Measurements from ENCODE around the gene RNF217.

The RNF217 gene

GRCh38 chr6:125083684-125083990 is 121.4 kb downstream of the RNF217 start:
- DNase-seq = no peak
- H3K27me3 Mint-ChIP-seq = peaks cover 4% of the 10 kb centered on the region
- H3K36me3 Mint-ChIP-seq = no peaks in the 10 kb centered on the region
- H3K9me3 Mint-ChIP-seq = no peaks in the 10 kb centered on the region
- H3K27ac Mint-ChIP-seq = no peak overlapping the region
- H3K4me1 Mint-ChIP-seq = peaks cover 2% of the 10 kb centered on the region
- CTCF ChIA-PET = no interaction called here
- H3K4me3 Mint-ChIP-seq = no peak overlapping the region

DNA sequence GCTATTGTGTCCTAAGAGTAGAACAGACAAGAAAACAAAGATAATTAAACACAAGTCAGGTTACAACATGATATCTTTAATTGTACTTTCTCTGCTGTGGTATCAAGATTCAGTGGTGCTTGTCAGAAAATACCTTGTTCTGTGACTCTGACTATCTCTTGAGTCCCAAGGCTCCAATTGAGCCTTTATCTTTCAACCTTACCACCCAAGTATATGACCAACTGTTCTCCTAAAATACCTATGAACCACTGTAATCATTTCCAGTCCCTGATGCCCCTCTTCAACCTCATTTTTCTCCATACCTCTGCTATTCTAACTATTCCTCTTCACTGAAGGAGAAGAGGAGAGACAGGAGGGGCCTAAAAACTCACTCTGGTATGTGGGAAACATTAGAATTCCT is 124.5 kb downstream of the RNF217 start:
- Mint-ChIP-seq H3K4me3 (no peak overlapping the region), H3K9me3 (no peaks in the 10 kb centered on the region), H3K27ac (no peak overlapping the region), H3K27me3 (no peaks in the 10 kb centered on the region), H3K36me3 (no peaks in the 10 kb centered on the region), H3K4me1 (peaks cover 2% of the 10 kb centered on the region)
- no peak for DNase-seq
- CTCF ChIA-PET = no interaction called here

- no peaks in the 10 kb centered on the region for H3K9me3 Mint-ChIP-seq
- H3K36me3 Mint-ChIP-seq = no peaks in the 10 kb centered on the region
- no peak for DNase-seq
- no peak overlapping the region for H3K27ac Mint-ChIP-seq
- no peaks in the 10 kb centered on the region for H3K4me1 Mint-ChIP-seq
- H3K27me3 Mint-ChIP-seq = no peaks in the 10 kb centered on the region
- no peak overlapping the region for H3K4me3 Mint-ChIP-seq
- CTCF ChIA-PET = no interaction called here
These were observed 126.7 kb downstream of the RNF217 start for GRCh38 chr6:125088963-125089362.

GRCh38 chr6:125094563-125094962 is 132.3 kb downstream of the RNF217 start:
- Mint-ChIP-seq H3K4me1 (no peaks in the 10 kb centered on the region), H3K27ac (no peak overlapping the region), H3K27me3 (peaks cover 14% of the 10 kb centered on the region), H3K4me3 (no peak overlapping the region), H3K9me3 (no peaks in the 10 kb centered on the region), H3K36me3 (no peaks in the 10 kb centered on the region)
- CTCF ChIA-PET = interaction anchor here (2.6 kb wide), 1 partner anchor 20 kb away, joined by 8 read pairs; no protein-coding TSS in a partner anchor
- DNase-seq = no peak

GRCh38 chr6:125095580-125096301 is 133.5 kb downstream of the RNF217 start:
- H3K4me1 Mint-ChIP-seq = peaks cover 4% of the 10 kb centered on the region
- CTCF ChIA-PET = interaction anchor here (0.7 to 2.6 kb wide), 3 partner anchors 18 to 871 kb away, joined by 3 to 8 read pairs (median 6); no protein-coding TSS in a partner anchor
- no peak for DNase-seq

DNA sequence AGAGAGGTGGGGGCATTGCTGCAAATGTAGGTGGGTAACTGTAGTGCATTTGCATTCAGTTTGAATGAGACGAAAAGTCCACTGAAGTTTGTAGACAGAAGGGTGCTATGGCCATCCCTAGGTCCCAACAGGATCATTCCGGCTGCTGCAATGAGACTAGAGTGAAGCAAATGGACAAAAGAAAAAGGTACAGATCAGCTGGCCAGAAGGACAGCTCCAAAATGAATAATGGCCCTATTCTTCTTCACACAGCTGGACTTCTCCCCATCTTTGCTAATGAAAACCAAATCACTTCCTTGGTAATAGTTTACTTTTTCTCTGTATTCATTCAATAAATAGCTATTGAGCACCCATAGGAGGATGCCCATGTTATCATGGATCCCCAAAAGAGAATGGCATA is 134.9 kb downstream of the RNF217 start:
- H3K4me3 Mint-ChIP-seq = no peak overlapping the region
- no peaks in the 10 kb centered on the region for H3K36me3 Mint-ChIP-seq
- H3K27ac Mint-ChIP-seq = no peak overlapping the region
- CTCF ChIA-PET = interaction anchor here (0.6 to 2.6 kb wide), 2 partner anchors 17 to 1482 kb away, joined by 3 to 8 read pairs; no protein-coding TSS in a partner anchor
- H3K9me3 Mint-ChIP-seq = no peaks in the 10 kb centered on the region
- H3K27me3 Mint-ChIP-seq = peaks cover 23% of the 10 kb centered on the region
- H3K4me1 Mint-ChIP-seq = peaks cover 4% of the 10 kb centered on the region
- DNase-seq = no peak

More at GRCh38 chr6:125095580-125096301, 133.5 kb downstream of the RNF217 start:
- no peaks in the 10 kb centered on the region for H3K9me3 Mint-ChIP-seq
- H3K4me3 Mint-ChIP-seq = no peak overlapping the region
- H3K27ac Mint-ChIP-seq = no peak overlapping the region
- H3K27me3 Mint-ChIP-seq = peaks cover 23% of the 10 kb centered on the region
- no peaks in the 10 kb centered on the region for H3K36me3 Mint-ChIP-seq

GRCh38 chr6:125098253-125098652 is 136.0 kb downstream of the RNF217 start:
- no peak overlapping the region for H3K4me3 Mint-ChIP-seq

GRCh38 chr6:125099211-125100073 is 137.2 kb downstream of the RNF217 start:
- peaks cover 23% of the 10 kb centered on the region for H3K27me3 Mint-ChIP-seq
- peak; percentile 44 for DNase-seq
- CTCF ChIA-PET = no interaction called here
- no peaks in the 10 kb centered on the region for H3K36me3 Mint-ChIP-seq
- no peaks in the 10 kb centered on the region for H3K9me3 Mint-ChIP-seq
- peak overlapping the region; percentile 59 for H3K4me3 Mint-ChIP-seq
- H3K4me1 Mint-ChIP-seq = peaks cover 4% of the 10 kb centered on the region
- no peak overlapping the region for H3K27ac Mint-ChIP-seq

More at GRCh38 chr6:125098253-125098652, 136.0 kb downstream of the RNF217 start:
- Mint-ChIP-seq H3K27ac (no peak overlapping the region), H3K36me3 (no peaks in the 10 kb centered on the region), H3K9me3 (no peaks in the 10 kb centered on the region), H3K27me3 (peaks cover 23% of the 10 kb centered on the region), H3K4me1 (peaks cover 4% of the 10 kb centered on the region)
- DNase-seq = no peak
- CTCF ChIA-PET = interaction anchor here (1.3 kb wide), 1 partner anchor 16 kb away, joined by 4 read pairs; no protein-coding TSS in a partner anchor

DNA sequence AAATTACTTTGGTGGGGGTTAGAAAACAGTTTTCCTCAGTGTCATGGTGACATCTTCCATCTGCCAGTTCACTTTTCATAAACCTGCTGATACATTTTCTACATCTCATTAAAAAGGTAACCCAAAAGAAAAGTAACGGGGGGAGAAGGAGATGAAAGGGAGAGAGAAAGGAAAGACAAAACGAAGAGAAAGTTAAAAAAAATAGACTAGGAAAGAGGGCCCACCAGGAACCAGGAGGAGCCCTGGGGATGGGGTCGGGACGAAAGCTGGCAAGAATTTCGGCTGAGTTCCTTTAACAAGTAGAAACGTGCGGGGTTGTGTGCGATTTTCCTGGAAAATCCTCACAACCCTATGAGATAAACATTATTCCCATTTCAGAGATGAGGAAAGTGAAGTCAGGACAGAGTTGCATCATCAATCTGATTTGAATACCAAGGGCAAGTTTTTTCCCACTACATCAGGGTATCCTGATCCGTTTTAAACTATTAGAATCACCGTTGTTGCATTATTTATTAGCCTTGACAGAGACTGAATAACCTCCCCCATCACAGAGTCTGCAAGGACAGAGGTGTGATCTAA is 137.9 kb downstream of the RNF217 start:
- Mint-ChIP-seq H3K9me3 (no peaks in the 10 kb centered on the region), H3K36me3 (no peaks in the 10 kb centered on the region), H3K4me3 (peak overlapping the region; percentile 59), H3K27ac (no peak overlapping the region), H3K4me1 (peaks cover 4% of the 10 kb centered on the region), H3K27me3 (peaks cover 23% of the 10 kb centered on the region)
- DNase-seq = no peak
- CTCF ChIA-PET = no interaction called here

DNA sequence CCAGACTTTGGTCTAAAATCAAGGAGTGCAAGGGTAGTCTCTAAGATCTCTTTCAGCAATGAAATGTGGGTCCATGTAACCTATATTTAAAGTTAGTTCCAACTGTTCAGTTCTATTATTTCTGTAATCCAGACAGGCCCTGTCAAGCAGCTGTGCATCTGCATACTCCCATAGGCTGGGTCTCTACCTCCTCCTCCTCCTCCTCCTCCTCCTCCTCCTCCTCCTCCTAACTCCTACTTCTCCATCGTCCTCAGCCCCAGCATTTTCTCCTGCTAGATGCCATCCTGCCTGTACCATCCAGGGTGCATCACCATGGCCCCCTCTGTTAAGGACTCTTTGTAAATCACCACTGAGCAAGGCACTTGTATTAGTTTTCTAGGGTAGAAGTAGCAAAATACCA is 138.9 kb downstream of the RNF217 start:
- Mint-ChIP-seq H3K4me1 (peaks cover 4% of the 10 kb centered on the region), H3K36me3 (no peaks in the 10 kb centered on the region), H3K4me3 (no peak overlapping the region), H3K27ac (no peak overlapping the region), H3K9me3 (no peaks in the 10 kb centered on the region), H3K27me3 (peaks cover 23% of the 10 kb centered on the region)
- CTCF ChIA-PET = no interaction called here
- no peak for DNase-seq

GRCh38 chr6:125101631-125102030 is 139.4 kb downstream of the RNF217 start:
- no peak overlapping the region for H3K4me3 Mint-ChIP-seq

DNA sequence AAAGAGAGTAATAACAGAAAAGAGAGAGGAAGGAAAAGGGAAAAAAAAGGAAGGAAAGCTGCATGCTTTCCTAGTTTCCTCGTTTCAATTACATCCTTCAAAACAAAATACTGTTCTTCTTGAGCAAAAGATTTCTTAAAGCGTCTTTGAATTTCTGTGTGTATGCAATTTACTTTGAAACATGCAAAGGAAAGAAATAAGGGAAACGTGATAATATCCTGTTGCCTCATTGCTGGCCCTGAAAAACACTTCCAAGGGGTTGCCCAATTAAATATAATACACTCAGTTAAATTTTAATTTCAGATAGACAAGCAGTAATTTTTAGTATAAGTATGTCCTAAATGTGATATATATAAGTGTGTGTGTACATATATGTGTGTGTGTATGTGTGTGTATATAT is 140.2 kb downstream of the RNF217 start:
- DNase-seq = no peak
- peaks cover 23% of the 10 kb centered on the region for H3K27me3 Mint-ChIP-seq
- peaks cover 4% of the 10 kb centered on the region for H3K4me1 Mint-ChIP-seq
- H3K36me3 Mint-ChIP-seq = no peaks in the 10 kb centered on the region
- no peak overlapping the region for H3K27ac Mint-ChIP-seq
- no peaks in the 10 kb centered on the region for H3K9me3 Mint-ChIP-seq
- H3K4me3 Mint-ChIP-seq = no peak overlapping the region
- CTCF ChIA-PET = no interaction called here

More at GRCh38 chr6:125101631-125102030, 139.4 kb downstream of the RNF217 start:
- CTCF ChIA-PET = no interaction called here
- no peak for DNase-seq
- Mint-ChIP-seq H3K36me3 (no peaks in the 10 kb centered on the region), H3K27ac (no peak overlapping the region), H3K4me1 (peaks cover 4% of the 10 kb centered on the region), H3K27me3 (peaks cover 23% of the 10 kb centered on the region), H3K9me3 (no peaks in the 10 kb centered on the region)

DNA sequence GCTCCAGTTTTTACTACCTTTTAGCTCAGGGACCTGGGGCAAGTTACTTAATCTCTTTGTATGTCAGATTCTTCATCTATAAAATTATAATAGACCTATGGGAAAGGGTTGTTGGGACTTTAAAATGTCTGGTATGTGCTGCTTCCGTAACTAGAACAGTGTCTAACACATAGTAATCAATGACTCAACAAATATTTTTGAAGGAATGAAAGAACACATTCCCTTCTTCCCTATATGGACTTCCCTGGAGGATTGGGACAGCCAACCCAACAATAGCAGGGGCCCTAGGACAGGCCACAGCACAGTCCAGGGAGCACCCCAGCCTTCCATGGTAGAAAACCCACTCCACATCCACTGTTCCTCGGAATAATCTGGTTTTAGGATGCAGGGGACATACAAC is 140.7 kb downstream of the RNF217 start:
- CTCF ChIA-PET = no interaction called here
- Mint-ChIP-seq H3K9me3 (no peaks in the 10 kb centered on the region), H3K4me3 (no peak overlapping the region), H3K27me3 (peaks cover 22% of the 10 kb centered on the region), H3K4me1 (peaks cover 4% of the 10 kb centered on the region), H3K36me3 (no peaks in the 10 kb centered on the region), H3K27ac (no peak overlapping the region)
- no peak for DNase-seq

GRCh38 chr6:125104425-125104824 is 142.2 kb downstream of the RNF217 start:
- CTCF ChIA-PET = interaction anchor here (1.1 kb wide), 1 partner anchor 9 kb away, joined by 6 read pairs; no protein-coding TSS in a partner anchor
- no peak overlapping the region for H3K27ac Mint-ChIP-seq
- H3K4me1 Mint-ChIP-seq = peaks cover 4% of the 10 kb centered on the region
- no peak overlapping the region for H3K4me3 Mint-ChIP-seq
- peaks cover 11% of the 10 kb centered on the region for H3K27me3 Mint-ChIP-seq
- peaks cover 9% of the 10 kb centered on the region for H3K9me3 Mint-ChIP-seq
- no peak for DNase-seq
- H3K36me3 Mint-ChIP-seq = no peaks in the 10 kb centered on the region
